Duodenal mucosa (tissue), 2 donors: ENCODE measurements around the gene GFAP.

Experiments
- H3K27ac ChIP-seq: one replicate; pipeline ENCODE4 v1.7.0; 2013; ENCODE audit warnings: low read depth, low read length
- H3K27me3 ChIP-seq, 2 donors: one replicate each; pipeline ENCODE4 v1.7.0; 2013; ENCODE audit warnings: low read length in 2 of 2, control low read depth in 1 of 2; ENCODE audit not compliant: insufficient read depth in 2 of 2, control insufficient read depth in 1 of 2
- H3K36me3 ChIP-seq, 2 donors: one replicate each; pipeline ENCODE4 v1.7.0; 2013; ENCODE audit warnings: low read length in 2 of 2, control low read depth in 1 of 2; ENCODE audit not compliant: insufficient read depth in 2 of 2, control insufficient read depth in 1 of 2
- H3K4me1 ChIP-seq, 2 donors: one replicate each; pipeline ENCODE4 v1.7.0; 2013; ENCODE audit warnings: low read length in 2 of 2, control low read depth in 1 of 2; ENCODE audit not compliant: insufficient read depth in 2 of 2, control insufficient read depth in 1 of 2
- H3K4me3 ChIP-seq, 2 donors: one replicate each; pipeline ENCODE4 v1.7.0; 2013; ENCODE audit warnings: low read length in 2 of 2, low read depth in 1 of 2
- H3K9ac ChIP-seq, 2 donors: one replicate each; pipeline ENCODE4 v1.7.0; 2013; ENCODE audit warnings: low read length in 2 of 2, low read depth in 1 of 2
- H3K9me3 ChIP-seq, 2 donors: one replicate each; pipeline ENCODE4 v1.7.0; 2013; ENCODE audit warnings: low read length in 2 of 2, control low read depth in 1 of 2; ENCODE audit not compliant: control insufficient read depth in 1 of 2

The GFAP gene

DNA sequence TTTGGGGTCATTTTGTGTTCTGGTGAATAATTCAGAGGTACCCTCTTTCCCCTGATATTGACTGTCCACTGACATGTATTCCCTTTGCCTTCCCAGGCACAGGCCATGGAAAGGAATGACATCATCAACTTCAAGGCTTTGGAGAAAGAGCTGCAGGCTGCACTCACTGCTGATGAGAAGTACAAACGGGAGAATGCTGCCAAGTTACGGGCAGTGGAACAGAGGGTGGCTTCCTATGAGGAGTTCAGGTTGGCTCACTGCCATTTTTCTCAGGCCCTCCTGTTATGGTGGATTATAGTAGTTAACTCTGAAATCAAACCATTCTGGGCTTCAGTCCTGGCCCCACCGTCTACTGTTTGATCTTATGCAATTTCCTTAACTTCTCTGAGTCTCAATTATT is 14.4 kb downstream of the GFAP start:
- H3K9ac ChIP-seq: no peak overlapping the region
- H3K27ac ChIP-seq: no peak overlapping the region

DNA sequence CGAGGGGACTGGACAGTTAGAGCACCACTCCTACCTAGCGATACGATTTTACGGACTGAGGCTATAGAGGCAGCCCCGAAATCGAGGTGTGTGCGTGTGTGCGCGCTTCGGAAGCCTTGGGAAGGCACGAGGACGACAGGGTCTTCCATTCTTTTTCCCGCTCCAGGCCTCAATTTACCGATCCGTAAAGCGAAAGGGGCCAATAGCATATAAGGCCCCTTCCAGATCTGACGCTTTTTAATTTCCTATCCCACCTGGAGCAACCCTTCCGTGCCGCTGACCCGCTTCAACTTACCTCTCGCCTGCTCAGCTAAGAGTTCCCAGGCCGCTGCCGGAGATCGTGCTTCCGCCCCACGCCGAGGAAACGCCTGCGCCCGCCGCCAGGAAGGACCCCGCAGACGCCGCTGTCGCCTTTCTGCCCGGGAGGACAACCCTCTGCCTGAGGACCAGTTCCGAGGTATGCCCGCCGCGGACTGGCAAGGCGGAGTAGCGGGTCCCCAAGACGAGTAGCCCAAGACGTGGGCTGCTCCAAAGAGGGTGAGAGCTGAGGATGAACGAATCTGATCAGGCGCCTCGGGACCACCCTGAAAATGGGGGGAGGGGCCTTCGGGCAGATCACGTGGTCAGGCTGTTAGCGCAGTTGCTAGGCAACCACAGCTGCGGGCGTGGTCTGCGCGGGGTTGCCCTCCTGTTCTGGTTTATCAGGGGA is 16.1 kb downstream of the GFAP start, which contains the start of gene EFTUD2:
Gene EFTUD2 (minus strand): TSS at position 372 of the 709 bp plus-strand sequence. CDS start 4,924 bp downstream, outside the sequence.
- no peaks in the 10 kb centered on the region for H3K9me3 ChIP-seq
- peaks cover 3% of the 10 kb centered on the region in 2 donors for H3K36me3 ChIP-seq
- peak within 1 kb of the TSS; percentile 97 for H3K27ac ChIP-seq
- H3K27me3 ChIP-seq: no peaks in the 10 kb centered on the region
- peak within 1 kb of the TSS; percentile 89 to 98 for H3K9ac ChIP-seq
- peaks cover 16 to 27% of the 10 kb centered on the region in 2 donors for H3K4me1 ChIP-seq
- H3K4me3 ChIP-seq: peak within 1 kb of the TSS; percentile 93 to 99

More for the DNA sequence above, 14.4 kb downstream of the GFAP start:
- no peaks in the 10 kb centered on the region for H3K9me3 ChIP-seq
- no peak overlapping the region for H3K4me3 ChIP-seq
- no peaks in the 10 kb centered on the region for H3K36me3 ChIP-seq
- peaks cover 29 to 41% of the 10 kb centered on the region in 2 donors for H3K4me1 ChIP-seq
- no peaks in the 10 kb centered on the region for H3K27me3 ChIP-seq

DNA sequence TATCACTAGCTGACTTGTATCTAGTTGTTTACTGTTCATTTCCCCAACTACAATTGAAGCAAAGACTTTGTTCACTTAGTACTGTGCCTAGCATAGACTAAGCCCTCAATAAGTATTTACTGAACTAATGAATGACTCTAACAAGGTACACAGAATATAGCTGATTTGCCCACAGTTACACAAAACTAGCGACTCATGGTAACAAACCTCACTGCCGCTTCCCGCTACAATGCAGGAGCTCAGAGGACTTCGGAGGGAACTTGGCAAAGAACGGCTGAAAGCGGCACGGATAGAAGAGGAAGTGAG is 16.6 kb downstream of the GFAP start:
- no peaks in the 10 kb centered on the region for H3K27me3 ChIP-seq
- H3K9me3 ChIP-seq: no peaks in the 10 kb centered on the region
- peak overlapping the region; percentile 97 for H3K27ac ChIP-seq
- peaks cover 16 to 26% of the 10 kb centered on the region in 2 donors for H3K4me1 ChIP-seq
- peak overlapping the region; percentile 93 to 99 for H3K4me3 ChIP-seq
- peak overlapping the region; percentile 89 to 98 for H3K9ac ChIP-seq
- peaks cover 3 to 4% of the 10 kb centered on the region in 2 donors for H3K36me3 ChIP-seq

DNA sequence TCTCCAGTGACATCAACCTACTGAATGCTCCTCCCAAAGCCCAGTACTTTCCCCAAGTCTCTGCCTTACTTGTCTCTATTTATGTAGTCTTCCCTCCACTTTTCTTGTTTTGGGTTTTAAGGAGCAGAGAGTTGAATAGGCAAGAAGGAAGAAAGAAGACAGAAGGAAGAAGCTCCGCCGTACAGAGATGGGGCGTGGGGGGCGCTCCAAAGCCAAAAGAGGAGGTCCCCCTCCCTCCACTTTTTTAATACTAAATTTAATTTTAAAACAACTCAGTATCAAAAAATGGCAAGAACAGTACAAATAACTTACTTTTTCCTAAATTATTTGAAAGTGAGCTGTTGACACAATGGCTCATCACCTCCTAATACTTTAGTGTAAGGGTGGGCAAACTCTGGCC is 20.7 kb downstream of the GFAP start:
- no peak overlapping the region for H3K9ac ChIP-seq
- peaks cover 6 to 29% of the 10 kb centered on the region in 2 donors for H3K36me3 ChIP-seq
- H3K4me1 ChIP-seq: peaks cover 0 to 11% of the 10 kb centered on the region in 2 donors
- H3K27me3 ChIP-seq: no peaks in the 10 kb centered on the region
- no peaks in the 10 kb centered on the region for H3K9me3 ChIP-seq
- H3K27ac ChIP-seq: no peak overlapping the region
- no peak overlapping the region for H3K4me3 ChIP-seq

DNA sequence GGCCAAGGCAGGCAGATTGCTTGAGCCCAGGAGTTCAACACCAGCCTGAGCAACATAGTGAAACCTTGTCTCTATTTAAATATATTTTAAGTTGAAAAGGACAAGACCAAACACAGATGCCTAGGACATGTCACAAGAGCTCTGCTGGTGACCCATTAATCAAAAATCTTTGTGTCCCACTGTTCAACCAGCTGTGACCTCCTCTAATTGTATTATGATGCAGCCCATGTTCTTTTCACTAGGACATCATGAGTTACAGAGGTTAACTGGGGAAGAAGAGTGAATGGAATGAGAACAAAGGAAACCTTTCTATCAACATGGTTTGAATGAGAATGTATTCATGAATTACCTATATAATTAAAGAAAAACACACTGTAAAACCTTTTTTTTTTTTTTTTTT is 23.1 kb downstream of the GFAP start:
- peaks cover 0 to 6% of the 10 kb centered on the region in 2 donors for H3K4me1 ChIP-seq
- peaks cover 6 to 34% of the 10 kb centered on the region in 2 donors for H3K36me3 ChIP-seq
- no peaks in the 10 kb centered on the region for H3K9me3 ChIP-seq
- no peak overlapping the region for H3K9ac ChIP-seq
- no peak overlapping the region for H3K27ac ChIP-seq
- H3K27me3 ChIP-seq: no peaks in the 10 kb centered on the region
- H3K4me3 ChIP-seq: no peak overlapping the region

DNA sequence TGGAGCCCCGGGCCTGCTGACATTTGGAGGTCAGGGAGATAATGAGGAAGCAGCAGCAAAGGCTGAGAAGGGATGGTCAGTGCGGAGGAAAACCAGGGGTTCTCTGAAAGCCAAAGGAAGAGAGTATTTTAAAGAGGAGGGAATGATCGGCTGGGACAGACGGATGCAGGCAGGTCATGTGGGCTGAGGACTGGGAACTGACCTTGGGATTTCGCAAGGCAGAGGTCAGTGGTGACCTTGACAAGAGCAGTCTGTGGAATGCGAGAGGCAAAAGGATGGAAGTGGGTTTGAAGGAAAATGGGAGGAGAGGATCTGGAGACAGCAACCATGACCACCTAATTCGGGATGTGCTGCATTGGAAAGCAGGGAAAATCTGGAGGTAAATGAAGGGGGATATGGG is 26.3 kb downstream of the GFAP start:
- Histone ChIP-seq H3K4me1 (peaks cover 0 to 6% of the 10 kb centered on the region in 2 donors), H3K36me3 (peaks cover 16 to 57% of the 10 kb centered on the region in 2 donors), H3K27ac (no peak overlapping the region), H3K4me3 (no peak overlapping the region), H3K9ac (no peak overlapping the region), H3K9me3 (no peaks in the 10 kb centered on the region), H3K27me3 (no peaks in the 10 kb centered on the region)

DNA sequence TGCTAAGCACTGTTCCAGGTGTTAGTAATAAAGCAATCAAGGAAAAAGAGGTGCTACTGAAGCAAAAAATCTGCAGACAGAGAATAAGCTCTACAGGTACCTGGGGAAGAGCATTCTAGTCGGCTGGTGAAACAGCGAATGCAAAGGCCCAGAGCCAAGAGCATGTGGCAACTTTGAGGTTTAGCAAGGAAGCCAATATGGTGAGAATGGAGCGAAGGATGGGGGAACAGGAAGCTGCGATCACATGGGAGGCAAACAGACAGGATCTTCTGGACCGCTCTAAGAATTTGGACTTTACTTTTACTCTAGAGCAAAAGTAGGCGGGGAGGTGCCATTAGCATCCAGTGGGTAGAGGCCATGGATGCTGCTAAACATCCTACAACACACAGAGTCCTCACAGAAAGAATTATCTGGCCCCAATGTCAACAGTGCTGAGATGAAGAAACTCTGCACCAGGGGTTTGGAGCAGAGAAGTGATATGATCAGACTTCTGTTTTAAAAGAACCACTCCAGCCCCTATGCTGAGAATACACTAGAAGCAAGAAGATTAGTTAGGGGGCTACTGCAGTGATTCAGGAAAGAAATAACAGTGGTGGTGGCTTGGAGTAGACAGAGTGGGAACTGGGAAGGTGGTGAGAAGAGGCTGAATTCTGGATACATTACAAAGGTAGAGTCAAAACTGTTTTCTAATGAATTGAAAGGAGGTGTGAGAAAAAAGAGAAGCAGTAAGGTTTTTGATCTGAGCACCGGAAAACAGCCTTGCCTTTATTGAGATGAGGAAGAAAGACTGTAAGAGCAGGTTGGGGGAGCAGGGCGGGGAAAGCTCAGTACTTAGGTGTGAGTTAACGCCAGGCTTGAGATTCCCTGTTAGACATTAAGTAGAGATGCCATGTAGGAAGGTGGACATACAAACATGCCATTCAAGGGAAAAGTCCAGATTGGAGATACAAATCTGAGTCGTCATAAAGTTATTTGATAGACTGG is 27.0 kb downstream of the GFAP start:
- Histone ChIP-seq H3K27ac (no peak overlapping the region), H3K4me3 (no peak overlapping the region), H3K36me3 (peaks cover 22 to 60% of the 10 kb centered on the region in 2 donors), H3K27me3 (no peaks in the 10 kb centered on the region), H3K4me1 (peaks cover 0 to 6% of the 10 kb centered on the region in 2 donors), H3K9me3 (no peaks in the 10 kb centered on the region), H3K9ac (no peak overlapping the region)

DNA sequence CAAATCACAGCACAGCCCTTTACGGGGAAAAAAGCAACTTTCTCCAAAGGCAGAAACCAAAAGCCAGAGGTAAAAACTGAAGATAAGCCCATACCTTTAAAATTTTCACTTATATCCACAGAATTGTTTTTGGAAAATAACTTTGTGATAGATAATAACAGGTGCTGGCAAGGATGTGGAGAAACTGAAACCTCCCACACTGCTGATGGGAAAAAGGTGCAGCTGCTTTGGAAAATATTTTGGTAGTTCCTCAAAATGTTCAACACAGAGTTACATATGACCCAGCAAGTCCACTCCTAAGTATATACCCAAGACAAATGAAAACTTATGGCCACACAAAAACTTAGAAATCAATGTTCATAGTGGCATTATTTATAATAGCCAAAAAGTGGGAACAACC is 28.3 kb downstream of the GFAP start:
- Histone ChIP-seq H3K27ac (no peak overlapping the region), H3K36me3 (peaks cover 24 to 62% of the 10 kb centered on the region in 2 donors), H3K4me3 (no peak overlapping the region), H3K27me3 (no peaks in the 10 kb centered on the region), H3K9me3 (no peaks in the 10 kb centered on the region), H3K9ac (no peak overlapping the region), H3K4me1 (peaks cover 0 to 6% of the 10 kb centered on the region in 2 donors)

DNA sequence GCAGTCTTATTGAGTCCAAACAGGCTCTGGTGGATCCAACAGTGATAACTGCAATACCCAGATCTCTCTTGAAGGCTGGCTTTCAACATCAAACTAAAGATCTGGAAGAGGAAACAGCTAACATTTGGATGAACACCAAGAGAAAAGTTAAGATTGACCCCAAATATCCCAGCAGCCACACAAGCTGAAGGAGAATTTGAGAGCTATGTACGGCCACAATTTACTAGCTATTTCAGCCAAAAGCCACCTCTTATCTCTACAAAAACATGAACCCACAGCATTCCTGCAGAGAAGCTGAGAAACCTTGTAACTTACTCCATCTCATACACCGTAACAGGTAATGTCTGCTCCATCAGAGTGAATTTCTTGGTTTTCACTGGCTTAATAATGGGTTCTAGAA is 30.4 kb downstream of the GFAP start:
- Histone ChIP-seq H3K27me3 (no peaks in the 10 kb centered on the region), H3K27ac (no peak overlapping the region), H3K9ac (no peak overlapping the region), H3K4me3 (no peak overlapping the region), H3K36me3 (peaks cover 28 to 67% of the 10 kb centered on the region in 2 donors), H3K9me3 (no peaks in the 10 kb centered on the region), H3K4me1 (peaks cover 0 to 6% of the 10 kb centered on the region in 2 donors)

DNA sequence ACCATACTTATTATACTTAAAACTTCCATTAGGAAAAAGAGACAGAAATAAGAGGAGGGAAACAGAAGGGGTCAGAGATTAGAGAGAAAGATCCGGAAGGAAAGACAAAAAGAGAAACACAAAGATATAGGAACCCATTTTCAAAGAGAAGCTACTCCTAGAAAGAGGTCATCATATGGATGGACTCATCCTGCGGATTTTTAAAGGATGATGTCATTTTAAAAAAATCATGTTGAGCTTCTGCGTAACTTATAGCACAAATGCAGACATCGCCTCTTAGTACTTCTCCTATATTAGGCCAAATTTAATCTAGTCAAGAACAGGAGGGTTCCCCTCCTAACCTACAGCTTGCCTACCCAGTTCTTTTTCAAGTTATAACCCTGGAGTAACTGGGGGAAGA is 34.2 kb downstream of the GFAP start:
- no peak overlapping the region for H3K27ac ChIP-seq
- no peaks in the 10 kb centered on the region for H3K9me3 ChIP-seq
- H3K9ac ChIP-seq: no peak overlapping the region
- no peaks in the 10 kb centered on the region for H3K27me3 ChIP-seq
- peaks cover 39 to 86% of the 10 kb centered on the region in 2 donors for H3K36me3 ChIP-seq
- H3K4me3 ChIP-seq: no peak overlapping the region
- no peaks in the 10 kb centered on the region for H3K4me1 ChIP-seq
